GM12878 (cell line): ENCODE data around the gene SLC9A3. TPM values are rescaled to one million over a fixed set of nuclear protein-coding genes. Genes with fewer than 3 reads are reported as not detected.

Experiments
- ATAC-seq: fragments of 200-7000 bp; cut with Tn5 transposase; 3 replicates; pipeline ENCODE4 v1.9.1; 2020; ENCODE audit warnings: mild to moderate bottlenecking, moderate library complexity
- BruUV-seq: library from RNA; stranded (reverse); fragments of 400-500 nt; replicated peaks from 2 replicates; lab custom pipeline; 2021; lab: Mats Ljungman, UMichigan
- CTCF ChIA-PET: fragments of 300-600 bp; sonication (Branson Sonifier 250); formaldehyde crosslinking; extraction: SDS; loops from one replicate; lab custom pipeline; 2021; ENCODE audit warnings: inconsistent platforms; lab: Yijun Ruan, JAX
- POLR2A ChIA-PET: fragments of 350-600 bp; formaldehyde crosslinking; extraction: SDS; loops from one replicate; lab custom pipeline; 2021; ENCODE audit warnings: inconsistent platforms; lab: Charles Lee
- RAD21 ChIA-PET: fragments of 300-600 bp; sonication (Branson Sonifier 250); formaldehyde crosslinking; loops from one replicate; lab custom pipeline; 2023; ENCODE audit warnings: antibody characterized with exemption; ENCODE audit not compliant: unreplicated experiment; lab: Charles Lee
- SMC1A ChIA-PET: fragments of 300-600 bp; sonication (Branson Sonifier 250); formaldehyde crosslinking; loops from one replicate; lab custom pipeline; 2023; ENCODE audit not compliant: unreplicated experiment, uncharacterized antibody; lab: Charles Lee
- DNase-seq: peaks from one replicate; pipeline ENCODE4 v3.0.0-alpha.2; 2011; ENCODE audit warnings: low read depth, low spot score
- FAIRE-seq: peaks from 3 replicates; lab custom pipeline; 2011; peaks lifted over from hg19 to GRCh38; lab: Jason Lieb, UNC
- H2AFZ ChIP-seq: 2 replicates; pipeline ENCODE4 v1.6.0; 2011; ENCODE audit warnings: low read depth, low read length, control low read depth; ENCODE audit not compliant: control insufficient read depth
- H3K27ac ChIP-seq: 2 replicates; pipeline ENCODE4 v1.5.1; 2011; ENCODE audit warnings: control low read depth; ENCODE audit not compliant: control insufficient read depth, insufficient read depth
- H3K27me3 ChIP-seq, 2 experiments: replicated peaks in 1 of 2; 2 replicates each; pipeline versions ENCODE4 v1.6.0 to v1.6.1; 2011; ENCODE audit warnings: low read length in 1 of 2; ENCODE audit not compliant: control insufficient read depth in 2 of 2, insufficient read depth in 2 of 2
- H3K36me3 ChIP-seq, 2 experiments: 2 replicates each; pipeline ENCODE4 v1.5.1; 2011; ENCODE audit warnings: low read length in 1 of 2; ENCODE audit not compliant: control insufficient read depth in 2 of 2, insufficient read depth in 2 of 2
- H3K4me1 ChIP-seq: 2 replicates; pipeline ENCODE4 v1.6.1; 2011; ENCODE audit warnings: mild to moderate bottlenecking, low read length, moderate library complexity, mixed read lengths; ENCODE audit not compliant: control insufficient read depth, insufficient read depth
- H3K4me2 ChIP-seq: 2 replicates; pipeline ENCODE4 v1.6.0; 2011; ENCODE audit warnings: control low read depth; ENCODE audit not compliant: control insufficient read depth, insufficient read depth
- H3K4me3 ChIP-seq: fragments of 200-600 bp; sonication (generic); 2 replicates; pipeline ENCODE4 v1.5.1; 2016
- H3K79me2 ChIP-seq: 2 replicates; pipeline ENCODE4 v1.6.0; 2011; ENCODE audit warnings: low read length; ENCODE audit not compliant: control insufficient read depth, insufficient read depth
- H3K9ac ChIP-seq: 2 replicates; pipeline ENCODE4 v1.8.0; 2011; ENCODE audit warnings: low read length, control low read depth, mixed read lengths; ENCODE audit not compliant: control insufficient read depth, insufficient read depth
- H3K9me3 ChIP-seq: replicated peaks from 3 replicates; pipeline ENCODE4 v1.5.1; 2011; ENCODE audit warnings: mild to moderate bottlenecking, low read length; ENCODE audit not compliant: control insufficient read depth, insufficient read depth
- H4K20me1 ChIP-seq: 2 replicates; pipeline ENCODE4 v1.6.0; 2011; ENCODE audit not compliant: control insufficient read depth, insufficient read depth
- CBX5 ChIP-seq: sonication (generic); IDR thresholded peaks from 2 replicates; pipeline ENCODE4 v1.6.1; 2016; ENCODE audit warnings: low read depth, moderate library complexity, mild to moderate bottlenecking, inconsistent platforms
- ELK1 ChIP-seq: IDR thresholded peaks from 2 replicates; pipeline ENCODE4 v1.6.1; 2012; ENCODE audit warnings: low read depth, low read length, improper control_type of control experiment
- IKZF2 ChIP-seq, 2 experiments: fragments of 450-650 bp; IDR thresholded peaks; 2 replicates each; pipeline ENCODE4 v1.6.1; 2017; ENCODE audit warnings: mild to moderate bottlenecking in 2 of 2, moderate library complexity in 2 of 2
- MYB ChIP-seq: fragments of 150-350 bp; IDR thresholded peaks from 2 replicates; pipeline ENCODE4 v1.6.1; 2014; ENCODE audit warnings: mild to moderate bottlenecking, low read depth, low read length, borderline replicate concordance
- PML ChIP-seq: IDR thresholded peaks from 2 replicates; pipeline ENCODE4 v1.6.1; 2012; ENCODE audit warnings: low read length, inconsistent platforms
- SIX5 ChIP-seq: IDR thresholded peaks from 2 replicates; pipeline ENCODE4 v1.6.1; 2011; ENCODE audit warnings: mild to moderate bottlenecking, low read depth, low read length, moderate library complexity; ENCODE audit not compliant: severe bottlenecking
- SMAD5 ChIP-seq: IDR thresholded peaks from 2 replicates; pipeline ENCODE4 v1.6.1; 2016; ENCODE audit warnings: antibody characterized with exemption, low read depth
- SMC3 ChIP-seq: IDR thresholded peaks from 2 replicates; pipeline ENCODE4 v1.6.1; 2011; ENCODE audit warnings: low read length, improper control_type of control experiment, borderline replicate concordance
- TCF12 ChIP-seq: IDR thresholded peaks from 2 replicates; pipeline ENCODE4 v1.6.1; 2011; ENCODE audit warnings: low read depth, mild to moderate bottlenecking, low read length
- WGBS: methylation state at CpG from one replicate; pipeline ENCODE4 v1.1.6; 2016; ENCODE audit warnings: low lambda C conversion rate; ENCODE audit not compliant: insufficient replicate concordance, insufficient coverage; ENCODE audit errors: missing lambda C conversion rate; 5-methylcytosine and 5-hydroxymethylcytosine counted together
- in situ Hi-C: fragments of 300-500 bp; cut with MboI; formaldehyde crosslinking; loops from 9 replicates; pipeline ENCODE4 v1.14.3; 2018; ENCODE audit warnings: mixed read lengths
- intact Hi-C: fragments of 100-400 bp; cut with micrococcal nuclease; formaldehyde crosslinking; loops from one replicate; pipeline ENCODE4 v1.14.2; 2022; ENCODE audit not compliant: unreplicated experiment
- polyA plus RNA-seq, 11 experiments: library from polyadenylated mRNA; depleted of rRNA in 4 of 11; unstranded in 6 of 11; stranded (reverse) in 5 of 11; fragments of >200 nt; fragmentation: Nextera tagmentation in 4 of 11; fragmentation: Illumina TruSeq in 1 of 11; extraction: Ambion mirVana in 4 of 11; extraction: Trizol in 1 of 11; gene quantifications; 1 replicate in 1 of 11; 2 replicates in 10 of 11; pipeline versions ENCODE4 v1.2.1 to v1.2.3, GENCODE V29; 2011 to 2016; ENCODE audit warnings: inconsistent platforms in 2 of 11, missing spikeins in 2 of 11, low read depth in 1 of 11
- total RNA-seq, 4 experiments: library from RNA; depleted of rRNA in 3 of 4; stranded (reverse); fragments of >200 nt in 3 of 4; fragmentation: Illumina TruSeq in 1 of 4; extraction: Trizol in 1 of 4; gene quantifications; 2 replicates each; pipeline versions ENCODE4 v1.2.1 to v1.2.3, GENCODE V29; 2013 to 2021
- TF ChIP-seq, protein P1 (sequence below): fragments of 450-650 bp; formaldehyde crosslinking; IDR thresholded peaks from 2 replicates; pipeline ENCODE4 v1.5.0; 2022; ENCODE audit warnings: mild to moderate bottlenecking, missing genetic modification characterization

SLC9A3 gene
- total and polyA plus RNA-seq, 10 of the 15 experiments (the other 5 are each of a cell fraction or from before 2014, with no cell fraction given), result 0.04 to 5.2 (median 2.3) TPM; not detected in 1

DNA sequence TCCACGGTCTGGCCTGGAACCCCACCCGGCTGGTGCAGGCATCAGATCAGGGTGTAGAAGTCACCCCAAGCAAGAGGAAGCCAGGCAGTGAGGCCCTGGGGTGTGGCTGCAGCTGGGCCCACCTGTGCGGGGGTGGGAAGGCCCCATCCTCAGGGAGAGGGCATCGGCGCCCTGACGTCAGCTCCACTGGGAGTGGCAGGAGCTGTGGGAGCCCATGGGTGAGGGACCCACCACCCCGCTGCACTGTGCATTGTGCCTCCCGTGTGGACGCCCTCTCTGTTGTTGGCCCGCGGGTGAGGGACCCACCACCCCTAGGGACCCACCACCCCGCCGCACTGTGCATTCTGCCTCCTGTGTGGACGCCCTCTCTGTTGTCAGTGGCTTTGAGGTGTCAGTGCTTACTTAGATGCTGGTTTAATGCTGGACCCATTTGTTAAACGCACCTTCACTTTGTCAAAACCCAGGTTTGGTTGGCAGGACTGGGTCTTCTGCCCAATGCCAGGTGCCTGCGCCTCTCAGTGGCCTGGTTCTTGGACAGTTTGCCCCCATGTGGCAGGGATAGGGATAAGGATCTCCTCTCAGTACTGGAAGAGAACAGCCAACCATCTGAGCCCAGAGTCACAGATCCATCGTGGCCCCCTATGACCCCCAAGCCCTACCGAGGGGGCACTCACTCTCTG is 88.1 kb downstream of the SLC9A3 start (continued):
- TF ChIP-seq SMC3, result peak; percentile 18; the same call in 1 of the 2 replicates

GRCh38 chr5:435156-435790 is 89.0 kb downstream of the SLC9A3 start:
- no peaks in the 10 kb centered on the region for H4K20me1 ChIP-seq
- H3K27me3 ChIP-seq, result no peaks in the 10 kb centered on the region
- H3K9me3 ChIP-seq, result no peaks in the 10 kb centered on the region
- 89% methylated on average over 25 of the region's 27 CpGs for WGBS
- intact Hi-C loops, result no loop called here
- H3K4me1 ChIP-seq, result peaks cover 13% of the 10 kb centered on the region
- H3K4me2 ChIP-seq, result no peak overlapping the region
- no peak overlapping the region for H3K27ac ChIP-seq
- no peak for ATAC-seq
- H3K36me3 ChIP-seq, result peaks cover 6 to 19% of the 10 kb centered on the region in 2 experiments; a peak in 3 of 4 replicates
- no peak overlapping the region for H3K4me3 ChIP-seq
- no peak for DNase-seq
- no peak overlapping the region for H2AFZ ChIP-seq
- H3K79me2 ChIP-seq, result no peaks in the 10 kb centered on the region
- no peak overlapping the region for H3K9ac ChIP-seq
- in situ Hi-C loops, result loop anchor here (5.0 kb wide), 1 partner anchor 118 kb away; no protein-coding TSS in a partner anchor
- CTCF ChIA-PET, result interaction anchor here (1.0 to 2.1 kb wide), 2 partner anchors 117 kb away, joined by 3 to 13 read pairs; no protein-coding TSS in a partner anchor
- FAIRE-seq, result no peak
- POLR2A ChIA-PET, result interaction anchor here (0.6 kb wide), 1 partner anchor 114 kb away, joined by 3 read pairs; no protein-coding TSS in a partner anchor
- SMC1A ChIA-PET, result interaction anchor here (1.0 to 1.3 kb wide), 2 partner anchors 10 to 118 kb away, joined by 3 read pairs; no protein-coding TSS in a partner anchor
- BruUV-seq, result no TSS peak
- TF ChIP-seq IKZF2 (IDR thresholded peaks at IDR 0.05) (no peak), SMAD5 (no peak), PML (0 out of 2 replicates have a peak, but pooled peaks have one; percentile 19), MYB (no peak), CBX5 (no peak), TCF12 (no peak), ELK1 (no peak), SIX5 (no peak)
- TF ChIP-seq, protein P1, sequence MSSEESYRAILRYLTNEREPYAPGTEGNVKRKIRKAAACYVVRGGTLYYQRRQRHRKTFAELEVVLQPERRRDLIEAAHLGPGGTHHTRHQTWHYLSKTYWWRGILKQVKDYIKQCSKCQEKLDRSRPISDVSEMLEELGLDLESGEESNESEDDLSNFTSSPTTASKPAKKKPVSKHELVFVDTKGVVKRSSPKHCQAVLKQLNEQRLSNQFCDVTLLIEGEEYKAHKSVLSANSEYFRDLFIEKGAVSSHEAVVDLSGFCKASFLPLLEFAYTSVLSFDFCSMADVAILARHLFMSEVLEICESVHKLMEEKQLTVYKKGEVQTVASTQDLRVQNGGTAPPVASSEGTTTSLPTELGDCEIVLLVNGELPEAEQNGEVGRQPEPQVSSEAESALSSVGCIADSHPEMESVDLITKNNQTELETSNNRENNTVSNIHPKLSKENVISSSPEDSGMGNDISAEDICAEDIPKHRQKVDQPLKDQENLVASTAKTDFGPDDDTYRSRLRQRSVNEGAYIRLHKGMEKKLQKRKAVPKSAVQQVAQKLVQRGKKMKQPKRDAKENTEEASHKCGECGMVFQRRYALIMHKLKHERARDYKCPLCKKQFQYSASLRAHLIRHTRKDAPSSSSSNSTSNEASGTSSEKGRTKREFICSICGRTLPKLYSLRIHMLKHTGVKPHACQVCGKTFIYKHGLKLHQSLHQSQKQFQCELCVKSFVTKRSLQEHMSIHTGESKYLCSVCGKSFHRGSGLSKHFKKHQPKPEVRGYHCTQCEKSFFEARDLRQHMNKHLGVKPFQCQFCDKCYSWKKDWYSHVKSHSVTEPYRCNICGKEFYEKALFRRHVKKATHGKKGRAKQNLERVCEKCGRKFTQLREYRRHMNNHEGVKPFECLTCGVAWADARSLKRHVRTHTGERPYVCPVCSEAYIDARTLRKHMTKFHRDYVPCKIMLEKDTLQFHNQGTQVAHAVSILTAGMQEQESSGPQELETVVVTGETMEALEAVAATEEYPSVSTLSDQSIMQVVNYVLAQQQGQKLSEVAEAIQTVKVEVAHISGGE (CRISPR knock-in tag), result no peak
- RAD21 ChIA-PET, result interaction anchor here (2.0 kb wide), 1 partner anchor 118 kb away, joined by 9 read pairs; no protein-coding TSS in a partner anchor
